Mucosa of descending colon (tissue), 3 donors: Measurements from ENCODE around the gene SPOCK3. TPM values are rescaled to one million over a fixed set of nuclear protein-coding genes. Genes with fewer than 3 reads are reported as not detected.
"Not testable (repeated sequence)": the region's sequence is repeated elsewhere in the genome, so short reads cannot be mapped to it uniquely, and the experiment has no call there.

Experiments
- ATAC-seq: fragments of 200-7000 bp; cut with Tn5 transposase; one replicate; pipeline ENCODE4 v1.9.1; 2020; ENCODE audit warnings: mild to moderate bottlenecking, moderate library complexity
- DNase-seq, 3 donors: peaks; one replicate each; pipeline ENCODE4 v3.0.0-alpha.2; 2020
- H3K36me3 ChIP-seq: fragments of 200-600 bp; one replicate; pipeline ENCODE4 v1.8.0; 2021; ENCODE audit warnings: low read depth, mild to moderate bottlenecking
- H3K4me1 ChIP-seq: fragments of 200-600 bp; one replicate; pipeline ENCODE4 v1.8.0; 2021; ENCODE audit warnings: low read depth, mild to moderate bottlenecking
- H3K4me3 ChIP-seq: fragments of 200-600 bp; one replicate; pipeline ENCODE4 v1.8.0; 2021; ENCODE audit warnings: mild to moderate bottlenecking
- H3K9me3 ChIP-seq: fragments of 200-600 bp; one replicate; pipeline ENCODE4 v1.8.0; 2021; ENCODE audit warnings: mild to moderate bottlenecking
- CTCF ChIP-seq: fragments of 200-600 bp; IDR thresholded peaks from one replicate; pipeline ENCODE4 v1.8.0; 2022; ENCODE audit warnings: antibody characterized with exemption, mild to moderate bottlenecking
- intact Hi-C, 2 donors: fragments of 100-400 bp; cut with DNase I in 1 of 2; cut with micrococcal nuclease in 1 of 2; formaldehyde crosslinking; loops; one replicate each; pipeline versions ENCODE4 v1.11.0 to v1.11.1; 2022; cut with DNase I, micrococcal nuclease
- total RNA-seq, 3 donors: library from RNA; stranded (reverse); fragmentation: NEBNext Ultra II Directional in 2 of 3; extraction: Animal tissue kit (Norgen Biotek cat#: 25700) in 2 of 3; gene quantifications; one replicate each; pipeline versions ENCODE4 v1.2.1 to v1.2.4, GENCODE V29; 2021 to 2023
- donor health status: DM: no; HTN: no; CAD: no; lungs with moderate emphysema.
- donor health status: DM: no; HTN: no; CAD: no.
- donor health status: DM: no; HTN: yes; CAD: no.

The SPOCK3 gene
- total RNA-seq, 3 donors from 2014 or later, result 0.55 to 3.6 (median 0.55) TPM

GRCh38 chr4:166895771-166896170 is 338.5 kb downstream of the SPOCK3 start:
- Histone ChIP-seq H3K4me3 (no peak overlapping the region), H3K4me1 (no peaks in the 10 kb centered on the region), H3K36me3 (no peaks in the 10 kb centered on the region), H3K9me3 (no peaks in the 10 kb centered on the region)
- intact Hi-C loops, result no loop called here
- ATAC-seq, result no peak
- DNase-seq, result no peak
- no peak for TF ChIP-seq CTCF

- intact Hi-C loops, result no loop called here
- H3K4me3 ChIP-seq, result no peak overlapping the region
- no peaks in the 10 kb centered on the region for H3K9me3 ChIP-seq
- DNase-seq (no peak), ATAC-seq (no peak)
- H3K36me3 ChIP-seq, result no peaks in the 10 kb centered on the region
- H3K4me1 ChIP-seq, result no peaks in the 10 kb centered on the region
- TF ChIP-seq CTCF, result no peak
These were observed 346.8 kb downstream of the SPOCK3 start for GRCh38 chr4:166887457-166887856.

GRCh38 chr4:166886718-166887117 is 347.6 kb downstream of the SPOCK3 start:
- no peak for TF ChIP-seq CTCF
- no peak for ATAC-seq
- no peaks in the 10 kb centered on the region for H3K4me1 ChIP-seq

GRCh38 chr4:166882221-166882620 is 352.1 kb downstream of the SPOCK3 start:
- no peak for ATAC-seq
- no peak for DNase-seq
- H3K36me3 ChIP-seq, result no peaks in the 10 kb centered on the region
- no peaks in the 10 kb centered on the region for H3K9me3 ChIP-seq
- TF ChIP-seq CTCF, result no peak
- H3K4me3 ChIP-seq, result no peak overlapping the region
- H3K4me1 ChIP-seq, result no peaks in the 10 kb centered on the region
- intact Hi-C loops, result no loop called here

More at GRCh38 chr4:166886718-166887117, 347.6 kb downstream of the SPOCK3 start:
- DNase-seq, result no peak
- no peaks in the 10 kb centered on the region for H3K9me3 ChIP-seq
- no peaks in the 10 kb centered on the region for H3K36me3 ChIP-seq
- intact Hi-C loops, result no loop called here
- H3K4me3 ChIP-seq, result no peak overlapping the region

GRCh38 chr4:166875821-166876220 is 358.5 kb downstream of the SPOCK3 start:
- Histone ChIP-seq H3K4me1 (no peaks in the 10 kb centered on the region), H3K36me3 (no peaks in the 10 kb centered on the region), H3K4me3 (no peak overlapping the region), H3K9me3 (no peaks in the 10 kb centered on the region)
- intact Hi-C loops, result no loop called here
- no peak for TF ChIP-seq CTCF
- ATAC-seq (no peak), DNase-seq (no peak)

- ATAC-seq (no peak), DNase-seq (no peak)
- H3K4me1 ChIP-seq, result no peaks in the 10 kb centered on the region
- no peak for TF ChIP-seq CTCF
- H3K36me3 ChIP-seq, result no peaks in the 10 kb centered on the region
- intact Hi-C loops, result no loop called here
- no peaks in the 10 kb centered on the region for H3K9me3 ChIP-seq
- no peak overlapping the region for H3K4me3 ChIP-seq
These were observed 372.3 kb downstream of the SPOCK3 start for GRCh38 chr4:166862032-166862431.

GRCh38 chr4:166850398-166850797 is 383.9 kb downstream of the SPOCK3 start:
- intact Hi-C loops, ATAC-seq, H3K9me3 ChIP-seq, H3K4me3 ChIP-seq, H3K36me3 ChIP-seq, DNase-seq, H3K4me1 ChIP-seq: not testable (repeated sequence)
